CMK (cell line): Measurements from ENCODE around the gene LHX5.
A peak's percentile ranks its signal among the peaks of the same experiment; 100 is the strongest.

Experiments
- DNase-seq: peaks from one replicate; pipeline ENCODE4 v3.0.0-alpha.2; 2010; ENCODE audit warnings: low read depth

Gene LHX5

DNA sequence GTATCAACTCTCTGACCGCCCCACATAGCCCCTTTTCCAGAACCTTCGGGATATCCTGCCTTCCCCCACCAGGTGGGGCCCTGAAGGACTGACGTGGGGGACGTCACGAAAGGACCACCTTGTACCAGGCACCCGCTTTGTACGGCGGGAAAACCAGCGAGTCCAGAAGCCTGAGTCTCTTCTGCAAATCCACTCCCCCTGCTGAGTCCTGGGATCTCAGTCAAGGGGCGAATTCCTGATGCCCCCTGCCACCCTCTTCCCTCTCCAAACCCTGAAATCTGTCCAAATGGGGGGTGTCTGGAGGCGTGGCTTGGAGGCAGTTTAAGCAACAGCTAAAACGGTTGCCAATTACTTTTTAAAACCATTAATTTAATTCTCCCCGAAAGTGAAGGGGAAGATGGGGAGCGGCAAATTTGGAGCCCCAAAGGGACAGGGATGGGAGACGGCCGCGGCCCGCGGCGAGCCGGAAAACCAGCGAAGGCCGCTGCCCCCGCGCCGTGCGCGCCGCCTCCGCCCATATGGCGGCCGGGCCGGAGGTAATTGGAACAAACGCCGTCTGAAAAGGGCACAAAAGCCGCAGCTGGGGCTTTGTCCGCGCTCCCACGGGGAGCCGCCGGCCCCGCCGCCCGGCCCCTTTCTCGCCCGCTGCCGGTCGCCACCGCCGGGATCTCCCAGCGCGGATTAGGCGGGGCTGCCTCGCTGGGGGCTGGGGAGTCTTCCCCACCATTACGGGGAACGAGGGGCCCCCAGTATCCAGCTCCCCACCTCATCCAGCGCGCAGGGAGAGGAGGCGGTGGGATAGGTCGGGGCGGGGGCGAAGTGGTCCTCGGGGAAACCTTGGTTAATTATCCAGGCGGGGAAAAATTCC lies 6.6 kb downstream of the LHX5 start:
- DNase-seq, result no peak

GRCh38 chr12:113464452-113464775 lies 7.3 kb downstream of the LHX5 start:
- DNase-seq, result no peak

- no peak for DNase-seq
These were observed 7.8 kb downstream of the LHX5 start for GRCh38 chr12:113463746-113464451.

DNA sequence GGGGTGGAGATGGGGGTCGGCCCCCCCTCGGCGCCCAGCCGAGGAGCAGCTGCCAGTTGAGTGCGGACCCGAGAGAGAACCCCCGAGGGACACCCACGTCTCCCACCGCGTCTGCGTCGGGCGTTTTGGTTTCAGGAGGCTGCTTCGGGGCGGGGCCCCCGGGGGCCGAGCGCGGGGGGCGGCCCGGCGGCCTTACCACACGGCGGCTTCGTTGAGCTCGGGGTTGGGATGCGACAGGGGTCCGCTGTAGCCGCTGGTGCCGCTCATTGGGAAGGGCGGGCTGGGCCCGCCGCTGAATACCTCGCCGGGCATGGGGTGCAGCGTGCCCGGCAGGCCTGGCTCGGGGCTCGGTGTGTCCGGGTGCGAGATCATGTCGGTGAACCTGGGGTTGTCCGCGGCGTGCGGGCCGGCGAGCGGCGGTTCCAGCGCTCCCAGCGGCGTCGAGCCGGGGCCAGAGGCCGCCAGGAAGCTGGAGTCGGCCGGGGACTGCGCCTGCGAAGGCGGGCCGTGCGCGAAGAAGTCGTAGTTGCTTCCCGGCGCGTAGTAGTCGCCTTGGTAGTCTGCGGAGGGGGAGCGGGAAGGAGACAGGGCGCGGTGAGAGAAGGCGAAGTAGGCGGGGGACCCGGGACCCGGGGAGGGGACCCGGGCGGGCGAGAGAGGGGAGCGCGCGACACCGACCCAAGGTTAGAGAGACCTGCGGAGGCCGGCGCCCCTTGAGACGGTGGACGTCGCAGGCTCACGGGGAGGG lies 8.5 kb downstream of the LHX5 start:
- no peak for DNase-seq

DNA sequence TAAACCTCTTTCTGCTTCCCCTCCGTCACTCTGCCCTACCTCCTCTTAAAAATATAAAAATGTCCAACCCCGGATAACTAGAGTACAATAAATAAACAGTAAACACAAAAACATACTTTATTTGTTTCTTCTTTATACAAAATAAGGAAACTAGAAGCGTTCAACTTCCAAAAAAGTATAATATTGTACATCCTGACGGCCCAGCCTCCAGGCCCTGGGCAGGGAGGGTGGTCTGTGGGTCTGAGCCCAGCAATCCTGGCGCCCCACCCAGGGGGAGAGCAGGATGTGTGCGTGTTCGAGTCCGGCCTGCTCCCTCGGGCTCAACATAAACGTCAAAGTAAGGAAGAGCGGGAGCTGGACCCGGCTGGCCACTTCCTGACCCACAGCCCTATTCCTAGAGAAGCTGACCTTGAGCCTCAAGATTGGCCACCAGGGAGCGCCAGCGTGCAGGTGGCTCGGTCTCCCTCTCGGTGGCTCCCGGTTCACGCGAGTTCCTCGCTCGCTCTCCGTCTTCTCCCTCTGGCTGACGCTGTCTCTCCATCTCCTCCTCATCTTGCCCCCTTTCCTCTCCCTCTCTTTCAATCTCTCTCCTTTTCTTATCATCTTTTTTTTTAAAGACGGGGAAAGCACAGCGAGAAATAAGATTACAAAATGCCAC lies 9.4 kb downstream of the LHX5 start:
- peak; percentile 65 for DNase-seq

DNA sequence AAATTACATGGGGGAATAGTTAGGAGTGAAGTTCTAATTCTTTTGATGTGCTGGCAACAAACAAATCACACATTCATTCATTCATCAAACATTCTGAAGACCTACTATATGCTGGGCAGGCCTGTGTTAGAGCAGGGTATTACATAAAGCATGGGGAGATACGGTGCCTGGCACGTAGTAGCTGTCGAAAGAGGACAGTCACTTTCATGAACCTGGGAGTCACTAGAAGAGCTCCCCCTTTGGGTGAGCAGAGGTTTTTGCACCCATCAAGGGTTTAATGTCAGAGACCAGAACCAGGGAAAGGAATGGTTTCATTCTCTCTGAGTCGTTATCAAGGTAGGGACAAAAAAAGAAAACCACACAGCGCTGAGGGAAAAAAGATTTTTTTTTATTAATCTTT lies 10.0 kb downstream of the LHX5 start:
- DNase-seq, result peak; percentile 14

- no peak for DNase-seq
These were observed 11.7 kb downstream of the LHX5 start for GRCh38 chr12:113459981-113460380.

DNA sequence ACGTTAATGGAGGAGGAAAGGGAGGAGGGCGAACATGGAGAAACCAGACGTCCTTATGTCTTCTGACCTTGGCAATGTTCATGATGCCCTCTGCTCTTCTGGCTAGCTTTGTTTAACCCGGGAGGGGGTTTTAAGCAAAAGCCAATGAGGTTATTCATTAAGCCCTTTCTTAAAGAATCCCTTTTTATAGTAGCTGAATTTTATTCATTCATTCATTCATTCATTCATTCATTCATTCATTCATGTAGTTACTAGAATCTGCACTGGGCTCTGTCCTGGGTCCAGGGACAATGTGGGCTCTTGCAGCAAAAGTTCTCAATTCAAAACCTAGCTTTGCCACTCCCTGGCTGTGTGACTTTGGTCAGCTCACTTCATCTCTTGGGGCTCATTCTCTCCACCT lies 14.0 kb downstream of the LHX5 start:
- DNase-seq, result no peak

GRCh38 chr12:113457185-113457584 lies 14.5 kb downstream of the LHX5 start:
- DNase-seq, result no peak

GRCh38 chr12:113456761-113457160 lies 14.9 kb downstream of the LHX5 start:
- no peak for DNase-seq

DNA sequence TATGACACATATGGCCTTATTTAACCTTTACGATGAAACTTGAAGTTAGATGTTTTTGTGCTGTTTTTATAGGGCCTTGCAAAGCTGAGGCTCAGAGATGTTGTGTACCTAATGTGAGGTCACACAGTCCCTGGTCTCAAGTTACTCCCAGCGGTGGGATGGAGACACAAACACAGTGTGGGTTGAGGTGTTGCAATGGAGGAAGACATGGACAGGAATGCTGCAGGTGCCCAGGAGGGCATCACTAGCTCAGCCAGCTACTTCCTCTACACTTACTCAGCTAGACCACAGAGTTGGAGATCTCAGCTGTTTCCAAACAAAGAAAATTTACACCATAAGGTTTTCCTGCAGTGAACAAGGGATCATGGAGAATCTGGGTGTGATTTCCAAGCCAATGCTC lies 15.5 kb downstream of the LHX5 start:
- DNase-seq, result no peak

DNA sequence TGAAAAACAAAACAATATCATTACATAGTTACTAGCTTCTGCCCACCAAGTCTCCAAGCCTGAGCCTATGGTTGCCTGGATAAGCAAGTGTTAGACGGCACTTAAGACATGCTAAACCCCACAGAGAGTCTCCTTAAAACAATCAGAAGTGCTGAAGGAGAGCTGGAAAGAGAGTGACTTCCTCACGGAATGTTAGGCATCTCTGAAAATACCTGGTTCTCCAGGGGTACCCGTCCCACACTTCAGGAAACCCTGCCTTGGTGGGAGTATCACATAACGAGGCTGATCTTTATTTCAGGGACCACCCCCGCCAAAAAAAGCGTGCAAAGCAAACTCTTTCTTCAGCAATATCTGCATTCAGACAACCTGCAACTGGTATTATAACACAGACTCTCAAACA lies 18.3 kb downstream of the LHX5 start:
- no peak for DNase-seq

DNA sequence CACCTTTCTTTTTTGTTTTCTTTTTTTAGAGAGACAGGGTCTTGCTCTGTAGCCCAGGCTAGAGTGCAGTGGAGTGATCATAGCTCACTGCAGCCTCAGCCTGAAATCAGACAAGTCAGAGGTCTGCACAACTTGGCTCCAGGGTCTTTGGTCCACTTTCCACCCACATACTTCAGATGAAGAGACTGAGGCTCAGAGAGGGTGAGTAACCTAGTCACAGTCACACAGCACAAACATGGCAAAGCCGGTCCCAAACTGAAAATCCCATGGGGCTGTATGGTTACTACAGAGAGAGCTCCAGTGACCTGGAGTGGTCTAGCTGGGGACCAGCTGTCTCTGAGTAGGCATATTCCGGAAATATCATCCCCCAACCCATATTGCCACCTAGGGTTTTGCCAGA lies 19.2 kb downstream of the LHX5 start:
- no peak for DNase-seq

DNA sequence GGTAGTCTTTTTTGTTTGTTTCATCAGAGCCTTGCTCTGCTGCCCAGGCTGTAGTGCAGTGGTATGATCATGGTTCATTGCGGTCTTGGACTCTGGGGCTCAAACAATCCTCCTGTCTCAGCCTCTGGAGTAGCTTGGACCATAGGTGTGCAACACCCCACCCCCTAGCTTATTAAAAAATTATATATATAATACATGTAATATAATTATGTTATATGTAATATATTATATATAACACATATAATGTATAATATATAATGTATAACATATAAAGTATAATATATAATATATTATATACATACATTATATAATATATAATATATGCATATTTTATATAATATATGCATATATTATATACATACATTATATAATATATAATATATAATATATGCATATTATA lies 21.8 kb downstream of the LHX5 start:
- no peak for DNase-seq

DNA sequence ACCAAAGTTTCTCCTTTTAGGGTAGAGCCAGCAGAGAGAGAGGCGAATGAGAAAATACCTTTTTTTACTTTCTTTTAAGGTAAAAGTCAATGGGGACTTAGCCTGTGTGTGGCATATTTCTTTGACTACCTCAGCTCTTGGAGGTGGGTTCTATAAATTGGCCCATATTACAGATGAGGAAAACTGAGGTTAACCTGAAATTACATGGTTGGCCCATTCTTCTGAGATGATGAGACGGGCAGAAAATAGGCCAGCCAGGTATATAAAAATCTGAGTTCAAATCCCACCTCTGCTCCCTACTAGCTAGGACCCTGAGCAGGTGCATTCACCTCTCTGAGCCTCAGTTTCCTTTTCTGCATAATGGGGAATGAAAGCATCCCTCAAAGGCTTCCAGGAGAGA lies 22.4 kb downstream of the LHX5 start:
- DNase-seq, result no peak

GRCh38 chr12:113448873-113449272 lies 22.8 kb downstream of the LHX5 start:
- DNase-seq, result no peak

GRCh38 chr12:113445544-113446171 lies 26.0 kb downstream of the LHX5 start:
- no peak for DNase-seq

- no peak for DNase-seq
These were observed 28.6 kb downstream of the LHX5 start for GRCh38 chr12:113443030-113443539.

- DNase-seq, result no peak
These were observed 30.5 kb downstream of the LHX5 start for GRCh38 chr12:113440947-113441782.

- no peak for DNase-seq
These were observed 31.3 kb downstream of the LHX5 start for GRCh38 chr12:113440336-113440735.

DNA sequence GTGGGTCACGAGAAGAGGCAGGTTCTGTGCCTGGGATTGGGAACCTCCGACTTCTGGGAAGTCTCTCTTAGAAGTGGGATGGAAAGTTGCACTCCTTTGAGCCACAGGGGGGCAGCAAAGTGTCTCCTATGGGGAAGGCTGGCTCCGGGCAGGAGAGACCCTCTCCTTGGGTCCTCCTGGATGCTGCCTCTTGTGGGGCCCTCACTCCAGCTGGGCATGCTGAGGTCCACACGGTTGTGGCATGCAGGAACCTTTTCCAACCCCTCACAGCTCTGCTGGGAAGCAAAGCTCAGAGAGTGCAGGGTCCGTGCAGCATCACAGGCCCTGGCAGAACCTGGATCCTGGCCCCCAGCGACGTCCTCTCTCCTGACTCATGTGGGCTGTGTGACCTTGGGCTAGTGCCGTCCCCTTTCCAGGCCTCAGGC lies 32.1 kb downstream of the LHX5 start:
- DNase-seq, result no peak
